Vagina (tissue), 2 donors: ENCODE data around the gene GAS7. TPM values are rescaled to one million over a fixed set of nuclear protein-coding genes. Genes with fewer than 3 reads are reported as not detected.

Source experiments
- DNase-seq, 2 donors: peaks; one replicate each; pipeline ENCODE4 v3.0.0-alpha.2; 2017; ENCODE audit errors: extremely low spot score in 2 of 2
- H3K27ac ChIP-seq: fragments of 200-600 bp; sonication (generic); one replicate; pipeline ENCODE4 v1.5.1; 2019
- H3K27me3 ChIP-seq: fragments of 200-600 bp; sonication (generic); one replicate; pipeline ENCODE4 v1.5.1; 2019
- H3K36me3 ChIP-seq, 2 donors: fragments of 200-600 bp; sonication (generic); one replicate each; pipeline ENCODE4 v1.5.1; 2017 to 2019
- H3K4me1 ChIP-seq: fragments of 200-600 bp; sonication (generic); one replicate; pipeline ENCODE4 v1.5.1; 2019
- H3K4me3 ChIP-seq, 2 donors: fragments of 200-600 bp; sonication (generic); 1 replicate in 1 of 2; 2 replicates in 1 of 2; pipeline ENCODE4 v1.5.1; 2016 to 2019
- H3K9me3 ChIP-seq: fragments of 200-600 bp; sonication (generic); one replicate; pipeline ENCODE4 v1.5.1; 2019
- CTCF ChIP-seq, 3 experiments: fragments of 450-650 bp in 2 of 3; fragments of 200-600 bp in 1 of 3; sonication (generic) in 1 of 3; IDR thresholded peaks; one replicate each; pipeline ENCODE4 v1.5.1; 2017 to 2019; ENCODE audit warnings: antibody characterized with exemption in 3 of 3, mild to moderate bottlenecking in 2 of 3, moderate library complexity in 2 of 3
- POLR2A ChIP-seq, 2 donors: fragments of 450-650 bp; IDR thresholded peaks; one replicate each; pipeline ENCODE4 v1.6.1; 2017; ENCODE audit warnings: antibody characterized with exemption in 2 of 2, mild to moderate bottlenecking in 2 of 2, moderate library complexity in 2 of 2
- POLR2AphosphoS5 ChIP-seq, 2 donors: sonication (generic); formaldehyde crosslinking; IDR thresholded peaks; one replicate each; pipeline ENCODE4 v1.9.0; 2017; ENCODE audit warnings: antibody characterized with exemption in 2 of 2, mild to moderate bottlenecking in 2 of 2, low read depth in 1 of 2; ENCODE audit not compliant: insufficient read depth in 1 of 2
- intact Hi-C: fragments of 100-400 bp; cut with DNase I; formaldehyde crosslinking; loops from one replicate; pipeline ENCODE4 v1.15.1; 2023
- total RNA-seq: library from RNA; depleted of rRNA; stranded (reverse); fragments of >200 nt; gene quantifications from one replicate; pipeline ENCODE4 v1.2.3, GENCODE V29; 2016

Gene GAS7
- total RNA-seq, 1 donor from 2014 or later = 47.1 TPM

GRCh38 chr17:9929871-9930270 is 268.5 kb downstream of the GAS7 start:
- Histone ChIP-seq H3K36me3 (no peaks in the 10 kb centered on the region), H3K27me3 (no peaks in the 10 kb centered on the region), H3K4me3 (no peak overlapping the region), H3K4me1 (peaks cover 3% of the 10 kb centered on the region), H3K9me3 (no peaks in the 10 kb centered on the region), H3K27ac (peak overlapping the region; percentile 35)
- no peak for TF ChIP-seq POLR2A (IDR thresholded peaks at IDR 0.05)
- peak in 1 of 2 donors; percentile 87 for DNase-seq
- intact Hi-C loops = loop anchor here (5.0 kb wide), 1 partner anchor 933 kb away; no protein-coding TSS in a partner anchor

GRCh38 chr17:9928601-9929333 is 269.6 kb downstream of the GAS7 start:
- H3K9me3 ChIP-seq = no peaks in the 10 kb centered on the region
- DNase-seq = no peak
- no peaks in the 10 kb centered on the region for H3K36me3 ChIP-seq
- no peaks in the 10 kb centered on the region for H3K27me3 ChIP-seq
- H3K4me1 ChIP-seq = no peaks in the 10 kb centered on the region
- no peak overlapping the region for H3K4me3 ChIP-seq
- intact Hi-C loops = no loop called here
- H3K27ac ChIP-seq = peak overlapping the region; percentile 35
- TF ChIP-seq POLR2A (IDR thresholded peaks at IDR 0.05) = no peak
- TF ChIP-seq CTCF (IDR thresholded peaks at IDR 0.05) = no peak
- no peak for TF ChIP-seq POLR2AphosphoS5 (IDR thresholded peaks at IDR 0.05; ENCODE audit: insufficient read depth in 1 of 2, low read depth in 1 of 2)

GRCh38 chr17:9926150-9926804 is 272.1 kb downstream of the GAS7 start:
- Histone ChIP-seq H3K27ac (peak overlapping the region; percentile 16), H3K4me3 (no peak overlapping the region), H3K27me3 (no peaks in the 10 kb centered on the region), H3K36me3 (no peaks in the 10 kb centered on the region), H3K4me1 (no peaks in the 10 kb centered on the region), H3K9me3 (no peaks in the 10 kb centered on the region)
- no peak for DNase-seq
- TF ChIP-seq POLR2AphosphoS5 (IDR thresholded peaks at IDR 0.05; ENCODE audit: insufficient read depth in 1 of 2, low read depth in 1 of 2) (no peak), CTCF (IDR thresholded peaks at IDR 0.05) (no peak), POLR2A (IDR thresholded peaks at IDR 0.05) (no peak)
- intact Hi-C loops = no loop called here

- no peak overlapping the region for H3K4me3 ChIP-seq
- intact Hi-C loops = no loop called here
- TF ChIP-seq CTCF (IDR thresholded peaks at IDR 0.05) (no peak), POLR2A (IDR thresholded peaks at IDR 0.05) (no peak), POLR2AphosphoS5 (IDR thresholded peaks at IDR 0.05; ENCODE audit: insufficient read depth in 1 of 2, low read depth in 1 of 2) (no peak)
- H3K4me1 ChIP-seq = no peaks in the 10 kb centered on the region
- H3K9me3 ChIP-seq = no peaks in the 10 kb centered on the region
- peaks cover 0 to 2% of the 10 kb centered on the region in 2 donors for H3K36me3 ChIP-seq
- no peak for DNase-seq
- H3K27ac ChIP-seq = peak overlapping the region; percentile 52
- no peaks in the 10 kb centered on the region for H3K27me3 ChIP-seq
Observed at GRCh38 chr17:9925457-9925856, 272.9 kb downstream of the GAS7 start.

GRCh38 chr17:9924735-9925191 is 273.6 kb downstream of the GAS7 start:
- no peaks in the 10 kb centered on the region for H3K4me1 ChIP-seq
- TF ChIP-seq POLR2AphosphoS5 (IDR thresholded peaks at IDR 0.05; ENCODE audit: insufficient read depth in 1 of 2, low read depth in 1 of 2) = no peak
- peak; percentile 54 to 92 (median 67) for TF ChIP-seq CTCF (IDR thresholded peaks at IDR 0.05)
- TF ChIP-seq POLR2A (IDR thresholded peaks at IDR 0.05) = no peak
- intact Hi-C loops = loop anchor here (1.0 to 5.0 kb wide), 2 partner anchors 23 to 693 kb away; no protein-coding TSS in a partner anchor

More at GRCh38 chr17:9924735-9925191, 273.6 kb downstream of the GAS7 start:
- Histone ChIP-seq H3K9me3 (no peaks in the 10 kb centered on the region), H3K36me3 (peaks cover 0 to 5% of the 10 kb centered on the region in 2 donors), H3K27me3 (no peaks in the 10 kb centered on the region), H3K4me3 (no peak overlapping the region), H3K27ac (peak overlapping the region; percentile 52)
- DNase-seq = peak in 1 of 2 donors; percentile 84
